K562 (cell line): Measurements from ENCODE around the gene APBB2. TPM values are rescaled to one million over a fixed set of nuclear protein-coding genes. Genes with fewer than 3 reads are reported as not detected.
A peak's percentile ranks its signal among the peaks of the same experiment; 100 is the strongest.

Source experiments
- ATAC-seq: fragments of 200-7000 bp; cut with Tn5 transposase; 3 replicates; pipeline ENCODE4 v1.9.1; 2020; ENCODE audit warnings: moderate library complexity
- BruUV-seq: library from RNA; stranded (reverse); fragments of 400-500 nt; replicated peaks from 2 replicates; lab custom pipeline; 2021; lab: Mats Ljungman, UMichigan
- CTCF ChIA-PET: fragments of 300-600 bp; formaldehyde crosslinking; extraction: SDS; loops from one replicate; lab custom pipeline; 2021; ENCODE audit warnings: low intra/inter-chr PET ratio; lab: Yijun Ruan, JAX
- POLR2A ChIA-PET: fragments of 300-600, 350-650 bp; sonication (Branson Sonifier 250); formaldehyde crosslinking; extraction: SDS; loops from one replicate; lab custom pipeline; 2021; ENCODE audit warnings: antibody characterized with exemption, inconsistent platforms; lab: Yijun Ruan, JAX
- DNase-seq, 4 experiments: peaks; one replicate each; pipeline versions ENCODE4 v3.0.0 to v3.0.0-alpha.2; 2011 to 2018; ENCODE audit warnings: low spot score in 3 of 4, mixed read lengths in 3 of 4; ENCODE audit errors: extremely low read depth in 1 of 4
- FAIRE-seq: peaks from 2 replicates; lab custom pipeline; 2011; peaks lifted over from hg19 to GRCh38; lab: Jason Lieb, UNC
- H2AFZ ChIP-seq: 2 replicates; pipeline ENCODE4 v1.6.0; 2011; ENCODE audit warnings: low read depth, low read length, control low read depth, inconsistent platforms
- H3K27ac ChIP-seq: fragments of 200-600 bp; 3 replicates; pipeline ENCODE4 v1.8.0; 2011; ENCODE audit warnings: low read depth, mild to moderate bottlenecking, control low read depth, inconsistent platforms, low read length, moderate library complexity, mixed read lengths; ENCODE audit errors: extremely low read depth
- H3K27me3 ChIP-seq, 2 experiments: fragments of 300-600 bp in 1 of 2; 2 replicates in 1 of 2; 3 replicates in 1 of 2; pipeline versions ENCODE4 v1.6.0 to v1.8.0; 2011; ENCODE audit warnings: inconsistent platforms in 2 of 2, low read length in 2 of 2, mild to moderate bottlenecking in 1 of 2, mixed read lengths in 1 of 2, moderate library complexity in 1 of 2; ENCODE audit not compliant: control insufficient read depth in 2 of 2, insufficient read depth in 2 of 2
- H3K36me3 ChIP-seq: fragments of 300-600 bp; 3 replicates; pipeline ENCODE4 v1.8.0; 2011; ENCODE audit warnings: mild to moderate bottlenecking, low read length, inconsistent platforms; ENCODE audit not compliant: control insufficient read depth, insufficient read depth
- H3K4me1 ChIP-seq, 2 experiments: fragments of 200-600 bp in 1 of 2; replicated peaks in 1 of 2; 2 replicates in 1 of 2; 3 replicates in 1 of 2; pipeline versions ENCODE4 v1.5.1 to v1.8.0; 2011; ENCODE audit warnings: inconsistent platforms in 2 of 2, low read length in 2 of 2, mild to moderate bottlenecking in 1 of 2, mixed read lengths in 1 of 2, moderate library complexity in 1 of 2; ENCODE audit not compliant: control insufficient read depth in 2 of 2, insufficient read depth in 2 of 2
- H3K4me2 ChIP-seq: 2 replicates; pipeline ENCODE4 v1.6.1; 2011; ENCODE audit warnings: low read length, control low read depth, inconsistent platforms, mixed read lengths; ENCODE audit not compliant: insufficient read depth
- H3K4me3 ChIP-seq: fragments of 200-600 bp; sonication (generic), shearing (Covaris generic); 2 replicates; pipeline ENCODE4 v1.5.1; 2016; ENCODE audit warnings: control low read depth, inconsistent platforms
- H3K79me2 ChIP-seq: fragments of 200-600 bp; 3 replicates; pipeline ENCODE4 v1.8.0; 2011; ENCODE audit warnings: low read length, inconsistent platforms; ENCODE audit not compliant: control insufficient read depth, insufficient read depth
- H3K9ac ChIP-seq, 2 experiments: 2 replicates each; pipeline versions ENCODE4 v1.6.0 to v1.6.1; 2011; ENCODE audit warnings: low read depth in 2 of 2, low read length in 2 of 2, control low read depth in 1 of 2, inconsistent platforms in 1 of 2, mild to moderate bottlenecking in 1 of 2, mixed read lengths in 1 of 2; ENCODE audit not compliant: insufficient read depth in 1 of 2
- H3K9me1 ChIP-seq: one replicate; pipeline ENCODE4 v1.6.0; 2011; ENCODE audit warnings: inconsistent platforms, mild to moderate bottlenecking, low read length, moderate library complexity; ENCODE audit not compliant: control insufficient read depth, insufficient read depth
- H3K9me3 ChIP-seq: replicated peaks from 2 replicates; pipeline ENCODE4 v1.5.1; 2011; ENCODE audit warnings: low read depth, low read length, inconsistent platforms; ENCODE audit not compliant: control insufficient read depth, insufficient read depth
- H4K20me1 ChIP-seq: replicated peaks from 2 replicates; pipeline ENCODE4 v1.6.1; 2011; ENCODE audit warnings: low read length, inconsistent platforms, mixed read lengths; ENCODE audit not compliant: control insufficient read depth, insufficient read depth
- BCL6 ChIP-seq: fragments of 250-450 bp; sonication (Bioruptor Pico); IDR thresholded peaks from 2 replicates; pipeline ENCODE4 v1.4.0; 2020
- KHSRP ChIP-seq: fragments of 450-650 bp; IDR thresholded peaks from 2 replicates; pipeline ENCODE4 v1.6.1; 2017
- MAFK ChIP-seq: IDR thresholded peaks from 2 replicates; pipeline ENCODE4 v1.6.1; 2011; ENCODE audit warnings: low read length, improper control_type of control experiment
- MEIS2 ChIP-seq: fragments of 450-650 bp; IDR thresholded peaks from 2 replicates; pipeline ENCODE4 v1.6.1; 2014; ENCODE audit warnings: mild to moderate bottlenecking; ENCODE audit not compliant: partially characterized antibody
- PRDM10 ChIP-seq: fragments of 450-650 bp; IDR thresholded peaks from 2 replicates; pipeline ENCODE4 v1.6.1; 2018; ENCODE audit not compliant: partially characterized antibody
- SMAD1 ChIP-seq: fragments of 150-350 bp; IDR thresholded peaks from 2 replicates; pipeline ENCODE4 v1.6.1; 2014; ENCODE audit warnings: low read length, low read depth; ENCODE audit not compliant: partially characterized antibody
- SRSF3 ChIP-seq: fragments of 200-400 bp; formaldehyde crosslinking; IDR thresholded peaks from 2 replicates; pipeline ENCODE4 v1.6.1; 2016; ENCODE audit warnings: mild to moderate bottlenecking, low read length, moderate library complexity; ENCODE audit not compliant: insufficient read depth
- TCF7 ChIP-seq: sonication (generic); IDR thresholded peaks from 2 replicates; pipeline ENCODE4 v1.6.1; 2016; ENCODE audit warnings: antibody characterized with exemption, borderline replicate concordance
- TEAD4 ChIP-seq, 2 experiments: sonication (generic) in 1 of 2; formaldehyde crosslinking in 1 of 2; IDR thresholded peaks; 2 replicates each; pipeline versions ENCODE4 v1.6.1 to v1.8.0; 2012 to 2022; ENCODE audit warnings: borderline replicate concordance in 1 of 2, inconsistent platforms in 1 of 2, low read length in 1 of 2, mild to moderate bottlenecking in 1 of 2, missing genetic modification reagents in 1 of 2
- YY1 ChIP-seq, 3 experiments: IDR thresholded peaks; 2 replicates each; pipeline ENCODE4 v1.6.1; 2011; ENCODE audit warnings: low read length in 2 of 3, mild to moderate bottlenecking in 2 of 3, moderate library complexity in 2 of 3, borderline replicate concordance in 1 of 3, control low read depth in 1 of 3, low read depth in 1 of 3; ENCODE audit not compliant: insufficient read depth in 3 of 3, insufficient replicate concordance in 2 of 3, control insufficient read depth in 1 of 3, insufficient read length in 1 of 3; ENCODE audit errors: extremely low read depth in 1 of 3
- ZFP36 ChIP-seq: fragments of 150-350 bp; IDR thresholded peaks from 2 replicates; pipeline ENCODE4 v1.6.1; 2018; ENCODE audit warnings: low read length, low read depth; ENCODE audit not compliant: partially characterized antibody
- ZKSCAN3 ChIP-seq: fragments of 250-450 bp; sonication (Bioruptor Pico); IDR thresholded peaks from 2 replicates; pipeline ENCODE4 v1.4.0; 2020
- ZNF121 ChIP-seq: sonication (generic); formaldehyde crosslinking; conservative IDR thresholded peaks from 2 replicates; pipeline ENCODE4 v1.8.0; 2022; ENCODE audit warnings: missing genetic modification reagents
- ZNF134 ChIP-seq: fragments of 250-450 bp; sonication (Bioruptor Pico); conservative IDR thresholded peaks from 2 replicates; pipeline ENCODE4 v1.4.0; 2020
- ZNF695 ChIP-seq: fragments of 450-650 bp; formaldehyde crosslinking; IDR thresholded peaks from 2 replicates; pipeline ENCODE4 v1.4.0; 2020; ENCODE audit warnings: mild to moderate bottlenecking, moderate library complexity
- WGBS: fragments of 100-300 bp; shearing (Covaris generic); methylation state at CpG from one replicate; pipeline ENCODE4 v1.1.6; 2016; ENCODE audit warnings: low coverage, mixed read lengths; ENCODE audit not compliant: insufficient coverage; ENCODE audit errors: missing lambda C conversion rate; 5-methylcytosine and 5-hydroxymethylcytosine counted together
- in situ Hi-C: fragments of 300-500 bp; cut with MboI; formaldehyde crosslinking; loops from 4 replicates; pipeline ENCODE4 v1.15.0; 2018; ENCODE audit warnings: inconsistent platforms, mixed read lengths
- intact Hi-C: fragments of 100-400 bp; cut with micrococcal nuclease; formaldehyde crosslinking; loops from 2 replicates; pipeline ENCODE4 v1.14.2; 2022
- polyA plus RNA-seq, 8 experiments: library from polyadenylated mRNA; depleted of rRNA in 4 of 8; stranded (reverse) in 5 of 8; unstranded in 3 of 8; fragments of >200 nt; fragmentation: Nextera tagmentation in 2 of 8; fragmentation: Illumina TruSeq in 1 of 8; extraction: Ambion mirVana in 2 of 8; extraction: Trizol in 1 of 8; gene quantifications; 2 replicates each; pipeline versions ENCODE4 v1.2.1 to v1.2.3, GENCODE V29; 2011 to 2014; ENCODE audit warnings: inconsistent platforms in 1 of 8, missing spikeins in 1 of 8
- total RNA-seq, 7 experiments: library from RNA; depleted of rRNA in 6 of 7; stranded (reverse); fragments of >200 nt in 6 of 7; fragmentation: Illumina TruSeq in 2 of 7; extraction: Trizol in 2 of 7; gene quantifications; 2 replicates each; pipeline versions ENCODE4 v1.2.1 to v1.2.3, GENCODE V29; 2011 to 2021; ENCODE audit warnings: low replicate concordance in 1 of 7
- TF ChIP-seq, protein P1 (sequence below): IDR thresholded peaks from 3 replicates; pipeline ENCODE4 v1.6.1; 2011; ENCODE audit warnings: borderline replicate concordance, mild to moderate bottlenecking, moderate library complexity; ENCODE audit not compliant: insufficient read length; ENCODE audit errors: extremely low read depth

Gene APBB2
- total and polyA plus RNA-seq, 9 of the 15 experiments (the other 6 are each of a cell fraction or from before 2014, with no cell fraction given) = 0.08 to 2.1 (median 1.4) TPM

DNA sequence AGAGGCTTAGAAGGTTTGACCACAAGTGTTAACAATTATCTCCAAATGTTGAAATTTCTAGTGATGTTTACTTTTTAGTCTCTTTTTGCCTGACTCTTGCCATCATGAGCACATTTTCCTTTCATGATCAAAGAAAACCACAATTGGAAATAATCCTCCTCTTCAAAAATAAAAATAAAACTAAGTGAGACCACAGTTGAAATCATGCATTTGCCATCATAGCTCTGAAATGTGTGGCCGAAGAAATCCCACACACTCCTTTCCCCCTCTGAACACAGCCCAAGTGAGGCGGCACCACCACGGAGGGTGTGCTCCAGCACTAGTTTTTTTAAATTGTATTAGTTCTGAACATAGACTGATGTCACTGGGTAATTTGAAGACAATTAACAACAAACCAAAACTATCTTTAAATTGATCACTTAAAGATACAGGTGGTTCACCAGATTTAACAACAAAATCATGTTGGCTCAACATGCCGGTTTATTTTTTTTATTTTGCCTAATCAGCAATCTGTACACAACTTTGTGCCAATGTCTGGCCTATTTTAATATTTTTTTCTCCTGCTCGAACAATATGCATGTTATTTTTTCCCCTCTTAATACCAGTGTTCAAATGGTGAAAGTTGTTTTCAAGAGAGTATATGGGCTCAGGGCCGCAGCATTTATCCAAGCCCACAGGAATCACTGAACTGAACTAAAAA lies 17.6 kb downstream of the APBB2 start:
- 2% methylated on average over 6 of the region's 6 CpGs for WGBS
- CTCF ChIA-PET = no interaction called here
- TF ChIP-seq ZKSCAN3 (CRISPR knock-in tag) = no peak
- no peak for TF ChIP-seq KHSRP
- TF ChIP-seq YY1 (IDR thresholded peaks at IDR 0.05; ENCODE audit: borderline replicate concordance in 1 of 3, control insufficient read depth in 1 of 3, extremely low read depth in 1 of 3, insufficient read depth in 3 of 3, insufficient read length in 1 of 3, insufficient replicate concordance in 2 of 3, low read depth in 1 of 3, low read length in 2 of 3) = no peak
- TF ChIP-seq TCF7 = no peak
- no peak for TF ChIP-seq ZNF134
- TF ChIP-seq PRDM10 = no peak
- TF ChIP-seq MEIS2 = no peak
- TF ChIP-seq ZNF121 (CRISPR knock-in tag) = no peak
- peak; percentile 58 for TF ChIP-seq MAFK
- TF ChIP-seq TEAD4 (IDR thresholded peaks at IDR 0.05; ENCODE audit: low read length) = no peak
- no peak for TF ChIP-seq TEAD4 (CRISPR knock-in tag; IDR thresholded peaks at IDR 0.05; ENCODE audit: borderline replicate concordance)
- no peak for TF ChIP-seq ZNF695
- no peak for TF ChIP-seq SMAD1
- no peak for TF ChIP-seq ZFP36
- TF ChIP-seq, protein P1, sequence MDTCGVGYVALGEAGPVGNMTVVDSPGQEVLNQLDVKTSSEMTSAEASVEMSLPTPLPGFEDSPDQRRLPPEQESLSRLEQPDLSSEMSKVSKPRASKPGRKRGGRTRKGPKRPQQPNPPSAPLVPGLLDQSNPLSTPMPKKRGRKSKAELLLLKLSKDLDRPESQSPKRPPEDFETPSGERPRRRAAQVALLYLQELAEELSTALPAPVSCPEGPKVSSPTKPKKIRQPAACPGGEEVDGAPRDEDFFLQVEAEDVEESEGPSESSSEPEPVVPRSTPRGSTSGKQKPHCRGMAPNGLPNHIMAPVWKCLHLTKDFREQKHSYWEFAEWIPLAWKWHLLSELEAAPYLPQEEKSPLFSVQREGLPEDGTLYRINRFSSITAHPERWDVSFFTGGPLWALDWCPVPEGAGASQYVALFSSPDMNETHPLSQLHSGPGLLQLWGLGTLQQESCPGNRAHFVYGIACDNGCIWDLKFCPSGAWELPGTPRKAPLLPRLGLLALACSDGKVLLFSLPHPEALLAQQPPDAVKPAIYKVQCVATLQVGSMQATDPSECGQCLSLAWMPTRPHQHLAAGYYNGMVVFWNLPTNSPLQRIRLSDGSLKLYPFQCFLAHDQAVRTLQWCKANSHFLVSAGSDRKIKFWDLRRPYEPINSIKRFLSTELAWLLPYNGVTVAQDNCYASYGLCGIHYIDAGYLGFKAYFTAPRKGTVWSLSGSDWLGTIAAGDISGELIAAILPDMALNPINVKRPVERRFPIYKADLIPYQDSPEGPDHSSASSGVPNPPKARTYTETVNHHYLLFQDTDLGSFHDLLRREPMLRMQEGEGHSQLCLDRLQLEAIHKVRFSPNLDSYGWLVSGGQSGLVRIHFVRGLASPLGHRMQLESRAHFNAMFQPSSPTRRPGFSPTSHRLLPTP = no peak
- no peak for TF ChIP-seq SRSF3
- no peak for TF ChIP-seq BCL6 (CRISPR knock-in tag)

More for the DNA sequence above, 17.6 kb downstream of the APBB2 start:
- H4K20me1 ChIP-seq = no peaks in the 10 kb centered on the region
- H3K27ac ChIP-seq = no peak overlapping the region
- H3K79me2 ChIP-seq = no peaks in the 10 kb centered on the region
- BruUV-seq = no TSS peak
- no peak overlapping the region for H3K4me2 ChIP-seq
- H2AFZ ChIP-seq = no peak overlapping the region
- no peaks in the 10 kb centered on the region for H3K4me1 ChIP-seq
- H3K9me1 ChIP-seq = no peaks in the 10 kb centered on the region
- peaks cover 3 to 9% of the 10 kb centered on the region in 2 experiments; a peak in 2 of 5 replicates for H3K27me3 ChIP-seq
- no peak overlapping the region for H3K9ac ChIP-seq
- in situ Hi-C loops = no loop called here
- DNase-seq = no peak
- no peak for FAIRE-seq
- no peaks in the 10 kb centered on the region for H3K9me3 ChIP-seq
- H3K36me3 ChIP-seq = no peaks in the 10 kb centered on the region
- intact Hi-C loops = no loop called here
- no peak overlapping the region for H3K4me3 ChIP-seq
- POLR2A ChIA-PET = no interaction called here
- no peak for ATAC-seq
